Stimulated activated CD4-positive, alpha-beta T cell treated with anti-CD3 and anti-CD28 coated beads, Interleukin-4, amount 100 ng/mL, for 24 hours (primary cell): ENCODE data around the gene ARHGAP28.

ENCODE experiments used
- DNase-seq: peaks from one replicate; pipeline ENCODE4 v3.0.0-alpha.2; 2020

ARHGAP28 gene

DNA sequence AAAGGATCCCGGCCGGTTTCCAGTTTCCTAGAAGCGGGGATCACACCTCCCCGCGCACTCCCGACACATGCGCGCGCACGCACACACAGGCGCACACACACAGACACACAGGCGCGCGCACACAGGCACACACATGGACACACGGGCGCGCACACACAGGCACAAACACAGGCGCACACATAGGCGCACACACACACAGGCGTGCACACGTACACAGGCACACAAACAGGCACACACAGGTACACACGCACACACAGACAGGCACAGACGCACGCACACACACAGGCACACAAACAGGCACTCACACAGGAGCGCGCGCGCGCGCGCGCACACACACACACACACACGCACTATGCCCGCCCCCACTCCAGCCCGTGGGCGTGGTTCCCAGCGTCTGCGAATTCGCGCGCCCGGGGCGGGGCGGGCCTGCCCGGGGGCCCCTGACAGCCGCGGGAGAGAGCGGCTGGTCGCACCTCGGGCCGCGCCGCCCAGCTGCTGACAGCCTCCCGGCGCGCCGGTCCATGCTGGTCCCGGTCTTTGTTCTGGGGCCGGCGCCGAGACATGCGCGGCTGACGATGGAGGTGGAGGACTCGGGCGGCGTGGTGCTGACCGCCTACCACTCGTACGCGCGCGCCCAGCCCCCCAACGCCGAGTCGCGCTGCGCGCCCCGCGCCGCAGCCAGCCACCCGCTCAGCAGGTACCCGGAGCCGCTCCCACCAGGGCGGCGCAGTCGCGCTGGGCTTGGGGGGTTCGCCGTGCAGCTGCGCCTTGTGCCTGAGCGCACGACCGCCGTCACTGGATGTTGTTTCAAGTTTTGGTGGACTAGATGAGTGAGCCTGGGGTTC is at the start of gene ARHGAP28:
ARHGAP28 (plus strand) TSS at position 470 of the 845 bp plus-strand sequence; CDS start at position 576, 106 bp downstream.
- DNase-seq = no peak

- DNase-seq = no peak
These were observed 48.1 kb upstream of the ARHGAP28 start for GRCh38 chr18:6681331-6681875.

GRCh38 chr18:6682437-6683111 is 46.9 kb upstream of the ARHGAP28 start:
- no peak for DNase-seq

DNA sequence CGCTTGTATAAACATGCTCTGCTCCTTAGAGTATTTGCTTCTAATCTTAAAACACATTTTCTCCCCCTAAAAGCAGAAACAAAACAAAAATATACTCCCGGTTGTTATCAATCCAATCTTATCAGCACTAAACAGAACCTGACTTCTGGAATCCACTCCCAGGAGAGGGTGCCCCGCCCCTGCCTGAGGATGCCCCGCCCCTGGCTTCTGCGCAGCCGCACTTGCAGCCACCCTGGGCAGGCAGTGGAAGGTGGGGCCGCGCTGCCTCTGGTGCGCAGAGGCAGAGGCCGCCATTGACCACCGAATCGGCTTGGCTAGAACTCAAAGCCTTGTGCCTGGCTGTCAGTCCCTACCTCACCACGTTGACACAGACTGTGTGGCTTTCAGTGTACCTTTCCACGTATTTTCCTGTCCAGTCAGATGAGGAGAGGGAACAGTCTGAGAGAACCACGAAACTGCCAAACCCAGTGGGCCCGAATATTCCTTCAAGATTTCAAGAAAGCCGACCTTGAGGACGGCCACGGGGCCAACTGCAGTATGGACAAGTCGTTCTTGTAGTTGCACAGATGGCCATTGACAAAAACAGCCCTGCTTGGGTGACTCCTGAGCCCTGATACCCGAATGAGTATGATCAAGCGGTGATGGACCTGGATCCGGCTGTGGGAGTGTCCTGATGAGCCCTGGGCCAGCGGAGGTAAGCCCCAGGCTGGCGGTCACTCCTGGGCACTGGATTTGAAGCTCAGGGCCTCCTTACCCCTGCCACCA is 46.2 kb upstream of the ARHGAP28 start:
- DNase-seq = no peak

DNA sequence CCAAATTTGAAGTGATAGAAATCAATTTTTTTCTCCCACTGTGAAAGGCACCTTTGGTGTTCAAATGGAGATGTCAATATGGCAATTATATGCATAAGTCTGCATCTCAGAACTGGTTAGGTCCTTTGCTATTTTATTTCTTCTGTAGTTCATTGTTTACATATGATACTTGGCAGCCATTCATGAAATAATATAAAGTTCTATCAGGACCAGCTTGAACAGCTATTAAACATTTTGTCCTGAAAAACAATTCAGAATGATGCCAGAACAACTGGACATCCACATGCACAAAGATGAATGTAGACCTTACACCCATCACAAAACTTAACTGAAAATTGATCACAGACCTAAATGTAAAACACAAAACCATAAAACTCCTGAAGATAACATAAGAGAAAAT is 41.8 kb upstream of the ARHGAP28 start:
- DNase-seq = no peak

GRCh38 chr18:6708890-6709289 is 20.6 kb upstream of the ARHGAP28 start:
- DNase-seq = no peak

GRCh38 chr18:6711467-6711866 is 18.0 kb upstream of the ARHGAP28 start:
- DNase-seq = no peak

DNA sequence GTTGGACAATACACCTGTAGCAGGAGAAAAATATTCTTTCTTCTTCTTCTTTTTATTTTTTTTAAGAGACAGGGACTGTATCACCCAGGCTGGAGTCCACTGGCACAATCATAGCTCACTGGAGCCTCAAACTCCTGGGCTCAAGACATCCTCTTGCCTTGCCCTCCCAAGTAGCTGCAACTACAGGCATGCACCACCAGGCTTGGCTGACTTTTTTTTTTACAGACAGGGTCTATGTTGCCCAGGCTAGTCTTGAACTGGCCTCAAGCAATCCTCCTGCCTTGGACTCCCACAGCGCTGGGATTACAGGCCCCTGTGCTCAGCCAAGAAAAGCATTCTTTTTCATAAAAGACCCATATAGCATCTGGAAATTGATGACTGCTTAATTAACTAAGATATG is 17.1 kb upstream of the ARHGAP28 start:
- DNase-seq = no peak

DNA sequence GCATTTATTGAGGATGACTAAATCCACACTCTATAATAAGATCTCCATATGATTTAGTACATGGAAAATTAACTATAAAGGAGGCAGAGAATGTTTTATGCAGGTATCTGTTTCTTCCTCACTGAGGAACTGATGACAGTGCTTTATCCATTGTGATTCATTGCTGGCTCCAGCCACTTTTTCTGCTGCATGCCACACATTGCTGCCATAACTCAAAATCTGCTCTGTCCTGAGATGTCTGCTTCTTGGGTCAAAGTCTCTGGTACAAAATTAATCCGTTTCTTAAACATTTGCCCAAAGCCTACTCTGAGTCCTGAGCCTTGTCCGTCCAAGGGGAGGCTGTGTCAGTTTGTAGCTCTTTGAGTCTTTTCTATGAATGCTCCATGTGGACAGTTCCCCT is 15.5 kb upstream of the ARHGAP28 start:
- DNase-seq = no peak

DNA sequence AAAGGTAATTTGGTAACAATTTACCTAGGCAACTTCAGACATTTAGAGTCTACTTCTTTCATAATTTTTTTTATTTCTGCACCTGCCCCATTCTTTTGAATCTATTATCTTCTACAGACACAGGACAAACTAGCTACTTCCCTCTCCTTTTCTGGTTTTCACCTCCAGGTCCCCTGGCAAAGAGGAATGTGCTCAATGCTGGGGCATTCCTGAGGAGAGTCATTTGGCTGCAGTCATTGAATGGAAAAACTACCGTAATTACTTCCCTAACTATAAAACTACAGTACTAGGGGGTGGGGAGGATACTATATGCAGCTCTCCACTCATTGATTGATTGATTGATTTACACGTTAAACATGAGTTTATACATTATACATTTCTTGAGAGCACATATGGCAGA is 11.2 kb upstream of the ARHGAP28 start:
- DNase-seq = no peak

DNA sequence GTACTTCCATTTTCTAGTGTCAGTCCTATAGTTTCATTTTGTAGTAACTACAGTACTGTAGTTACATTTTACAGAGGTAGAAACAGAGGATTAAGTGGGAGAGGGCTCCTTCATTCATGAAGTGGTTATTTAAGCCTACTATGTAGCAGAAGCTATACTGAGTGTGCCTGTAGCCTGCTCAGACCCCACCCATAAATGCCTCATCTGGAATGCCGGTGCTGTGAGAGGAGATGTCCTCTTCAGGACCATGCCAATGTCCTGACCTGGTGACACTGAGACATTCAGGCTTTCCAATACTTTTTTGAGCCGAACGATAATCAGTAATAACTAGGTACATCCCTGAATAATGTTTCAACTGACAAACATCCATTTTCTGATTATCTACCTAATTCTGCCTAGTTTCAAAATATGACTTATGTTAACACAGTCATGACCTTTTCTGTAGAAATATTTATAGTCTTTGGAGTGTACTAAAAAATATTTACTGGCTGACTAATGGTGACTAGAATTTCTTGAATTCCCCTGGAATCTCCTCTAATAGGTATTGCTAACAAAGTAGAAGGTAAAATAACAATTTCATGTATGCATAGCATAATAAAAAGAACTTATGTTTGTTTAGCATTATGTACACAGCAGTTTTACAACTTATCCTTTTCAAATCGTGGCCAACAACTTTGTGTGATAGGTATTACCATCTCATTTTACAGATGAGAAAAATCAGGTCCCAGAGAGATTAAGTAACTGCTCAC is 10.2 kb upstream of the ARHGAP28 start:
- DNase-seq = no peak

GRCh38 chr18:6719910-6720683 is 9.4 kb upstream of the ARHGAP28 start:
- no peak for DNase-seq

- DNase-seq = no peak
These were observed 7.8 kb upstream of the ARHGAP28 start for GRCh38 chr18:6721755-6722154.

GRCh38 chr18:6722690-6723089 is 6.8 kb upstream of the ARHGAP28 start:
- no peak for DNase-seq

DNA sequence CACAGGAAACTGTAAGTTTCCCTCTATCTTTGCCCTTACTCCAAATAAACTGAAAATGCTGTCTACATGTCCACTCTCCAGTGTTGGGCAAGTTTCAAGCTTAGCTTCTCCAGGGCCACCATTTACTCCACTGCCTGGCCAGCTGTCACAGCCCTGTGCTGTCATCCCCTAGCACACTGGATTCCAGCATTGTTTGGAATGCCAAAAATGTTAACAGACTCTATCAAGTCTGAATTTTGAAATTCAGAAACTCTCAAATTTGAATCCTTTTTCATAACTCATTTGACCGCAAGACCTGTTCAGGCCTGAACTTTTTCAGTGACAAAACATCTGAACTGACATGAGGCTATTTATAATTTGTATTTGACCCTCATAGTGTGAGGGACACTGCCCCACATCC is 5.2 kb upstream of the ARHGAP28 start:
- no peak for DNase-seq

GRCh38 chr18:6728331-6728730 is 1.2 kb upstream of the ARHGAP28 start:
- no peak for DNase-seq

GRCh38 chr18:6728809-6729246 is 688 bp upstream of the ARHGAP28 start:
- DNase-seq = no peak

- DNase-seq = no peak
These were observed 1.1 kb downstream of the ARHGAP28 start for GRCh38 chr18:6730416-6731221.

DNA sequence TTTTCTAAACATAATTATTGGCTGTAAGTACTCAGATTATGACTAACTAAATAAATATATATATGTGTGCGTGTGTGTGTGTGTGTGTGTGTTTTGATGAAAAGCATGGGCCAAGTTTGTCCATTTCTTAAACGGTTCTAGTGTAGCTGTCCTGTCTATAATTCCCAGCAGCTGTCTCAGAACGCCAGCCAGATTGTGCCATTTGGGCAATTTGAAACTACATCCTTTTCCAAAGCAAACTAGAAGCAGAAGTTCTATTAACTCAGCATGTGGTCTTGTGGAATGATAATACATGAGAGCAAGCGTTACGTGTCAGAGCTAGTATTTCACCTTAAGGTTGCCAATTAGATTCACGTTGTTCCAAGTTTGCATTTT is 1.7 kb downstream of the ARHGAP28 start:
- no peak for DNase-seq

- DNase-seq = no peak
These were observed 3.4 kb downstream of the ARHGAP28 start for GRCh38 chr18:6732952-6733351.

DNA sequence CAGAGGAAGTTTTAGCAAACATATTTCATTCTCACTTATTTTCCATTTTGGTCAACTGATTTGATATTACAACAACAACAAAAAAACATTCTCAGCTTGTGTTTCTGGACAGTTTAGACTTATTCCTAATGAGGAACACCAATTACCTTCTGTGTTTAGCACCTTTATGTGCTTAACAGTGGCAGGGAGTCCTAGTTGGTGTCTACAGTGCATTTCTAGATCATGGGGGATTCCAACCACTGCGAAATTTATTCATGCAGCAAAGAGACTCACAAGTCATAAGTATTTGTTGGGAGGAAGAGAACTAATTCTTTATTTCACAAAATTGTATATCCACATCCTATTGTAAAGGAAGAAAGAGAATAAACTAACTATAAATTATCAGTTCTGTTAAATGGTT is 4.2 kb downstream of the ARHGAP28 start:
- DNase-seq = no peak
